ENCODE data around the gene BABAM2. TPM values are rescaled to one million over a fixed set of nuclear protein-coding genes. Genes with fewer than 3 reads are reported as not detected.

Gene BABAM2
- total and polyA plus RNA-seq, 2 of the 4 experiments (the other 2 are of a cell fraction): 20.9 to 23.1 TPM

DNA sequence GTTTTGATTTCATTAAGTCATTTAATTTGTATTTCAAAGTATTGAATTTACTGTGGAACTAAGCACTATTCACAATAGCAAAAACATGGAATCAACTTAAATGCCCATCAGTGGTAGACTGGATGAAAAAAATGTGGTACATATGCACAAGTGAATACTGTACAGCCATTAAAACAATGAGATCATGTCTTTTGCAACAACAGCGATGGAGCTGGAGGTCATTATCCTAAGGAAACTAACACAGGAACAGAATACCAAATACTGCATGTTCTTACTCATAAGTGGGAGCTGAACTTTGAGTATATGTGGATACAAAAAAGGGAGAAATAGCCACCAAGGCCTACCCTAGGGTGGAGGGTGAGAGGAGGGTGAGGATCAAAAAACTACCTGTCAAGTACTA, 164.4 kb downstream of the BABAM2 start:
- H3K14ac ChIP-seq (replicated peaks; ENCODE audit: low read depth, low read length): no peak overlapping the region
- no TSS peak for BruUV-seq (replicated peaks)
- H2BK20ac ChIP-seq (ENCODE audit: low read depth, low read length): no peak overlapping the region
- peaks cover 2% of the 10 kb centered on the region for H3K4me1 ChIP-seq (ENCODE audit: control insufficient read depth, insufficient read depth, low read length)
- no peaks in the 10 kb centered on the region for H3K36me3 ChIP-seq (ENCODE audit: control insufficient read depth, insufficient read depth, low read length)
- H2BK120ac ChIP-seq (ENCODE audit: low read depth, low read length): no peak overlapping the region
- no peak overlapping the region for H3K4me2 ChIP-seq (ENCODE audit: low read depth, low read length)
- no peak overlapping the region for H2BK15ac ChIP-seq (ENCODE audit: low read depth, low read length)
- ATAC-seq (ENCODE audit: low read depth): no peak
- H3K23ac ChIP-seq (ENCODE audit: low read depth, low read length): no peak overlapping the region
- ChIA-PET POLR2A (ENCODE audit: unreplicated experiment) (no interaction called here), CTCF (interaction anchor here (1.1 kb wide), 1 partner anchor 15 kb away, joined by 3 read pairs; no protein-coding TSS in a partner anchor)
- TF ChIP-seq RFX5 (IDR thresholded peaks at IDR 0.05; ENCODE audit: low read depth, low read length) (no peak), CEBPB (IDR thresholded peaks at IDR 0.05; ENCODE audit: low read depth, low read length) (0 out of 2 replicates have a peak, but pooled peaks have one; percentile 3)
- in situ Hi-C loops (cut with MboI; ENCODE audit: low sequenced_read_pairs) (no loop called here), intact Hi-C loops (cut with micrococcal nuclease) (no loop called here), dilution Hi-C loops (cut with HindIII; ENCODE audit: low sequenced_read_pairs, unreplicated experiment) (no loop called here)
- H2AK5ac ChIP-seq (ENCODE audit: low read depth, low read length): no peak overlapping the region
- no peak overlapping the region for H3K18ac ChIP-seq (ENCODE audit: low read depth, low read length)
- no peak overlapping the region for H2AK9ac ChIP-seq (replicated peaks; ENCODE audit: low read depth, low read length, poor library complexity)
- WGBS, 2 experiments (ENCODE audit: extremely low coverage in 2 of 2, insufficient read length in 1 of 2): no CpG with 5 or more reads among the region's 1 CpG
- H4K8ac ChIP-seq (ENCODE audit: low read depth in 2 of 2, low read length in 2 of 2): no peak overlapping the region
- H4K5ac ChIP-seq (ENCODE audit: low read depth, low read length): no peak overlapping the region
- no peak overlapping the region for H3K27ac ChIP-seq (ENCODE audit: insufficient read depth, low read length)
- H3K4me3 ChIP-seq (ENCODE audit: insufficient read depth, low read depth, low read length): no peak overlapping the region
- H3K56ac ChIP-seq (ENCODE audit: extremely low read depth, insufficient read depth, low read length): no peak overlapping the region
- H3K79me1 ChIP-seq (ENCODE audit: low read depth in 1 of 2, low read length in 2 of 2): no peaks in the 10 kb centered on the region
- no peaks in the 10 kb centered on the region for H3K9me1 ChIP-seq (ENCODE audit: insufficient read depth, low read length)
- DNase-seq: peak; percentile 67
- no peaks in the 10 kb centered on the region for H4K20me1 ChIP-seq (ENCODE audit: insufficient read depth, low read length)
- H3K9ac ChIP-seq (ENCODE audit: low read depth, low read length): no peak overlapping the region
- H3K27me3 ChIP-seq (ENCODE audit: control insufficient read depth, insufficient read depth, low read length): no peaks in the 10 kb centered on the region
- H2BK5ac ChIP-seq (ENCODE audit: low read depth, low read length, poor library complexity, severe bottlenecking): no peak overlapping the region
- H3K9me3 ChIP-seq (ENCODE audit: control insufficient read depth, insufficient read depth, low read length): no peaks in the 10 kb centered on the region
- no peak overlapping the region for H4K91ac ChIP-seq (ENCODE audit: insufficient read depth, low read depth, low read length)
- no peak overlapping the region for H2AFZ ChIP-seq (replicated peaks; ENCODE audit: low read length, poor library complexity)
- H3K4ac ChIP-seq (ENCODE audit: low read depth, low read length): no peak overlapping the region
